GM12878 (cell line): ENCODE data around the gene SLC35A5. TPM values are rescaled to one million over a fixed set of nuclear protein-coding genes. Genes with fewer than 3 reads are reported as not detected.

Experiments
- ATAC-seq: fragments of 200-7000 bp; cut with Tn5 transposase; 3 replicates; pipeline ENCODE4 v1.9.1; 2020; ENCODE audit warnings: mild to moderate bottlenecking, moderate library complexity
- BruUV-seq: library from RNA; stranded (reverse); fragments of 400-500 nt; replicated peaks from 2 replicates; lab custom pipeline; 2021; lab: Mats Ljungman, UMichigan
- CTCF ChIA-PET: fragments of 300-600 bp; sonication (Branson Sonifier 250); formaldehyde crosslinking; extraction: SDS; loops from one replicate; lab custom pipeline; 2021; ENCODE audit warnings: inconsistent platforms; lab: Yijun Ruan, JAX
- POLR2A ChIA-PET: fragments of 350-600 bp; formaldehyde crosslinking; extraction: SDS; loops from one replicate; lab custom pipeline; 2021; ENCODE audit warnings: inconsistent platforms; lab: Charles Lee
- RAD21 ChIA-PET: fragments of 300-600 bp; sonication (Branson Sonifier 250); formaldehyde crosslinking; loops from one replicate; lab custom pipeline; 2023; ENCODE audit warnings: antibody characterized with exemption; ENCODE audit not compliant: unreplicated experiment; lab: Charles Lee
- SMC1A ChIA-PET: fragments of 300-600 bp; sonication (Branson Sonifier 250); formaldehyde crosslinking; loops from one replicate; lab custom pipeline; 2023; ENCODE audit not compliant: unreplicated experiment, uncharacterized antibody; lab: Charles Lee
- DNase-seq: peaks from one replicate; pipeline ENCODE4 v3.0.0-alpha.2; 2011; ENCODE audit warnings: low read depth, low spot score
- FAIRE-seq: peaks from 3 replicates; lab custom pipeline; 2011; peaks lifted over from hg19 to GRCh38; lab: Jason Lieb, UNC
- H2AFZ ChIP-seq: 2 replicates; pipeline ENCODE4 v1.6.0; 2011; ENCODE audit warnings: low read depth, low read length, control low read depth; ENCODE audit not compliant: control insufficient read depth
- H3K27ac ChIP-seq: 2 replicates; pipeline ENCODE4 v1.5.1; 2011; ENCODE audit warnings: control low read depth; ENCODE audit not compliant: control insufficient read depth, insufficient read depth
- H3K27me3 ChIP-seq, 2 experiments: replicated peaks in 1 of 2; 2 replicates each; pipeline versions ENCODE4 v1.6.0 to v1.6.1; 2011; ENCODE audit warnings: low read length in 1 of 2; ENCODE audit not compliant: control insufficient read depth in 2 of 2, insufficient read depth in 2 of 2
- H3K36me3 ChIP-seq, 2 experiments: 2 replicates each; pipeline ENCODE4 v1.5.1; 2011; ENCODE audit warnings: low read length in 1 of 2; ENCODE audit not compliant: control insufficient read depth in 2 of 2, insufficient read depth in 2 of 2
- H3K4me1 ChIP-seq: 2 replicates; pipeline ENCODE4 v1.6.1; 2011; ENCODE audit warnings: mild to moderate bottlenecking, low read length, moderate library complexity, mixed read lengths; ENCODE audit not compliant: control insufficient read depth, insufficient read depth
- H3K4me2 ChIP-seq: 2 replicates; pipeline ENCODE4 v1.6.0; 2011; ENCODE audit warnings: control low read depth; ENCODE audit not compliant: control insufficient read depth, insufficient read depth
- H3K4me3 ChIP-seq: fragments of 200-600 bp; sonication (generic); 2 replicates; pipeline ENCODE4 v1.5.1; 2016
- H3K79me2 ChIP-seq: 2 replicates; pipeline ENCODE4 v1.6.0; 2011; ENCODE audit warnings: low read length; ENCODE audit not compliant: control insufficient read depth, insufficient read depth
- H3K9ac ChIP-seq: 2 replicates; pipeline ENCODE4 v1.8.0; 2011; ENCODE audit warnings: low read length, control low read depth, mixed read lengths; ENCODE audit not compliant: control insufficient read depth, insufficient read depth
- H3K9me3 ChIP-seq: replicated peaks from 3 replicates; pipeline ENCODE4 v1.5.1; 2011; ENCODE audit warnings: mild to moderate bottlenecking, low read length; ENCODE audit not compliant: control insufficient read depth, insufficient read depth
- H4K20me1 ChIP-seq: 2 replicates; pipeline ENCODE4 v1.6.0; 2011; ENCODE audit not compliant: control insufficient read depth, insufficient read depth
- ATF3 ChIP-seq: IDR thresholded peaks from 2 replicates; pipeline ENCODE4 v1.6.1; 2011; ENCODE audit warnings: low read depth, mild to moderate bottlenecking, low read length, moderate library complexity, borderline replicate concordance; ENCODE audit errors: extremely low read depth
- BACH1 ChIP-seq: fragments of 450-650 bp; IDR thresholded peaks from 2 replicates; pipeline ENCODE4 v1.6.1; 2017; ENCODE audit warnings: mild to moderate bottlenecking, borderline replicate concordance
- DPF2 ChIP-seq: fragments of 450-650 bp; IDR thresholded peaks from 2 replicates; pipeline ENCODE4 v1.6.1; 2017; ENCODE audit warnings: mild to moderate bottlenecking
- ESRRA ChIP-seq: IDR thresholded peaks from 2 replicates; pipeline ENCODE4 v1.6.1; 2012; ENCODE audit warnings: mild to moderate bottlenecking, low read length, improper control_type of control experiment
- IKZF1 ChIP-seq: fragments of 450-650 bp; conservative IDR thresholded peaks from 2 replicates; pipeline ENCODE4 v1.6.1; 2017; ENCODE audit warnings: antibody characterized with exemption, mild to moderate bottlenecking
- IRF4 ChIP-seq: IDR thresholded peaks from 2 replicates; pipeline ENCODE4 v1.6.1; 2011; ENCODE audit warnings: low read depth, low read length
- LARP7 ChIP-seq: fragments of 450-650 bp; IDR thresholded peaks from 2 replicates; pipeline ENCODE4 v1.6.1; 2017; ENCODE audit warnings: mild to moderate bottlenecking
- NBN ChIP-seq: fragments of 450-650 bp; IDR thresholded peaks from 2 replicates; pipeline ENCODE4 v1.6.1; 2016
- NRF1 ChIP-seq: conservative IDR thresholded peaks from 2 replicates; pipeline ENCODE4 v1.6.1; 2011; ENCODE audit warnings: mild to moderate bottlenecking, low read depth, low read length, improper control_type of control experiment
- POLR2AphosphoS2 ChIP-seq: IDR thresholded peaks from 2 replicates; pipeline ENCODE4 v1.6.1; 2011; ENCODE audit warnings: low read depth, mild to moderate bottlenecking, low read length, improper control_type of control experiment, moderate library complexity
- PRDM15 ChIP-seq: fragments of 450-650 bp; formaldehyde crosslinking; IDR thresholded peaks from 2 replicates; pipeline ENCODE4 v1.4.0; 2020; ENCODE audit warnings: mild to moderate bottlenecking, moderate library complexity
- TAF1 ChIP-seq: IDR thresholded peaks from 2 replicates; pipeline ENCODE4 v1.6.1; 2011; ENCODE audit warnings: mild to moderate bottlenecking, low read depth, low read length, borderline replicate concordance
- TCF12 ChIP-seq: IDR thresholded peaks from 2 replicates; pipeline ENCODE4 v1.6.1; 2011; ENCODE audit warnings: low read depth, mild to moderate bottlenecking, low read length
- TCF7 ChIP-seq: IDR thresholded peaks from 2 replicates; pipeline ENCODE4 v1.6.1; 2014; ENCODE audit warnings: antibody characterized with exemption, borderline replicate concordance
- USF2 ChIP-seq: IDR thresholded peaks from 2 replicates; pipeline ENCODE4 v1.6.1; 2011; ENCODE audit warnings: low read depth, low read length, improper control_type of control experiment, borderline replicate concordance
- ZBED1 ChIP-seq: IDR thresholded peaks from 2 replicates; pipeline ENCODE4 v1.6.1; 2016; ENCODE audit warnings: borderline replicate concordance
- ZNF622 ChIP-seq: fragments of 450-650 bp; IDR thresholded peaks from 2 replicates; pipeline ENCODE4 v1.6.1; 2017; ENCODE audit warnings: mild to moderate bottlenecking, inconsistent platforms
- ZSCAN29 ChIP-seq: fragments of 450-650 bp; IDR thresholded peaks from 2 replicates; pipeline ENCODE4 v1.6.1; 2017; ENCODE audit warnings: mild to moderate bottlenecking, moderate library complexity
- WGBS: methylation state at CpG from one replicate; pipeline ENCODE4 v1.1.6; 2016; ENCODE audit warnings: low lambda C conversion rate; ENCODE audit not compliant: insufficient replicate concordance, insufficient coverage; ENCODE audit errors: missing lambda C conversion rate; 5-methylcytosine and 5-hydroxymethylcytosine counted together
- in situ Hi-C: fragments of 300-500 bp; cut with MboI; formaldehyde crosslinking; loops from 9 replicates; pipeline ENCODE4 v1.14.3; 2018; ENCODE audit warnings: mixed read lengths
- intact Hi-C: fragments of 100-400 bp; cut with micrococcal nuclease; formaldehyde crosslinking; loops from one replicate; pipeline ENCODE4 v1.14.2; 2022; ENCODE audit not compliant: unreplicated experiment
- polyA plus RNA-seq, 11 experiments: library from polyadenylated mRNA; depleted of rRNA in 4 of 11; unstranded in 6 of 11; stranded (reverse) in 5 of 11; fragments of >200 nt; fragmentation: Nextera tagmentation in 4 of 11; fragmentation: Illumina TruSeq in 1 of 11; extraction: Ambion mirVana in 4 of 11; extraction: Trizol in 1 of 11; gene quantifications; 1 replicate in 1 of 11; 2 replicates in 10 of 11; pipeline versions ENCODE4 v1.2.1 to v1.2.3, GENCODE V29; 2011 to 2016; ENCODE audit warnings: inconsistent platforms in 2 of 11, missing spikeins in 2 of 11, low read depth in 1 of 11
- total RNA-seq, 4 experiments: library from RNA; depleted of rRNA in 3 of 4; stranded (reverse); fragments of >200 nt in 3 of 4; fragmentation: Illumina TruSeq in 1 of 4; extraction: Trizol in 1 of 4; gene quantifications; 2 replicates each; pipeline versions ENCODE4 v1.2.1 to v1.2.3, GENCODE V29; 2013 to 2021
- TF ChIP-seq, protein P1 (sequence below): IDR thresholded peaks from 2 replicates; pipeline ENCODE4 v1.6.1; 2011; ENCODE audit warnings: mild to moderate bottlenecking, low read depth, low read length, moderate library complexity; ENCODE audit not compliant: insufficient replicate concordance

The SLC35A5 gene
- total and polyA plus RNA-seq, 10 of the 15 experiments (the other 5 are each of a cell fraction or from before 2014, with no cell fraction given): 10.9 to 38.1 (median 16.0) TPM

DNA sequence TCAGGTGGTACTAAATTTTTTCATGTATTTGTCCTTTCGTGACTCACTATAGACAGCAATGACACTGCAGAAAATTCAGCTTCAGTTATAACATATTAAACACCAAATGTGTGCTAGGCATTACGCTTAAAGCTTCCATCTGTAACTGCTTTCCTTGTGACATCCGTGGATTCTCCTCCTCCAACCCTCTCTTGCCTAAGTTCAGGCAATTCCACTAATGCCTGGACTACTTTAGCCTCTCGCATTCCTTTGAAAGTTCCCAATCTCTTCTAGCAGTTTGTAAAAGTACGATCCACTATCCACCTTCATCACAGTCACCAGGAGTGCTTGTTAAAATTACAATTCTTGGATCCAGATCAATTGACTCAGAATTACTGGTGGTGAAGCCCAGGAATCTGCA, 61.4 kb downstream of the SLC35A5 start (continued):
- TF ChIP-seq ATF3 (no peak), TCF12 (no peak), ZBED1 (no peak)

DNA sequence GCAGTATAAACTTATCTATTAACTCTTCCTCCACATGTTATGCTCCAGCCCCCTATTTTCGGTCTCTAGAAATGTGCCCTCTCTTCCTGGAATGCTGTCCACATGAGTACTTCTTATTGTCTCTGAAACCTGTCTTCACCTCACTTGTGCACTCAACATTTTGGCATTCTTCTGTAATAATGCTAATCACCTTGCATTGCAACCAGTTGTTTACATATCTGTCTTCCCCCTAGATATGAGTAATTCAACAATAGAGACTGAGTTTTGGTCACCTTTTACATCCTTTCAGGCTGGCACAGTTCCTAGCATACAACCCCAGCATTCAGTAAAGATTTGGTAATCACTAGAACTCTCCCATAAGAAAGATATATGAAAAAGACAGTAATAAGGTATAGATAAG, 61.9 kb downstream of the SLC35A5 start:
- CTCF ChIA-PET: no interaction called here
- H3K9me3 ChIP-seq: no peaks in the 10 kb centered on the region
- FAIRE-seq (no peak), ATAC-seq (no peak), DNase-seq (no peak)
- POLR2A ChIA-PET: no interaction called here
- no TSS peak for BruUV-seq
- no peaks in the 10 kb centered on the region; the same call in 1 of the 2 replicates for H3K4me1 ChIP-seq
- no peak overlapping the region for H2AFZ ChIP-seq
- H3K79me2 ChIP-seq: no peaks in the 10 kb centered on the region
- no peak overlapping the region for H3K27ac ChIP-seq
- H3K27me3 ChIP-seq: peaks cover 0 to 10% of the 10 kb centered on the region in 2 experiments; a peak in 1 of 4 replicates
- H3K9ac ChIP-seq: no peak overlapping the region
- H3K36me3 ChIP-seq: no peaks in the 10 kb centered on the region
- 60% methylated on average over 1 of the region's 1 CpG for WGBS
- no peak overlapping the region for H3K4me3 ChIP-seq
- SMC1A ChIA-PET: interaction anchor here (0.6 to 1.2 kb wide), 2 partner anchors 18 to 729 kb away, joined by 3 to 4 read pairs; no protein-coding TSS in a partner anchor
- no peaks in the 10 kb centered on the region for H4K20me1 ChIP-seq
- RAD21 ChIA-PET: no interaction called here
- in situ Hi-C loops: no loop called here
- intact Hi-C loops: no loop called here
- no peak overlapping the region for H3K4me2 ChIP-seq
- TF ChIP-seq NBN (no peak), IRF4 (no peak), USF2 (no peak), TCF7 (no peak), DPF2 (no peak), POLR2AphosphoS2 (no peak), IKZF1 (no peak), ESRRA (no peak), ZNF622 (no peak), NRF1 (no peak), TAF1 (no peak), PRDM15 (CRISPR knock-in tag) (no peak), BACH1 (no peak), LARP7 (no peak), ZSCAN29 (no peak)
- TF ChIP-seq, protein P1, sequence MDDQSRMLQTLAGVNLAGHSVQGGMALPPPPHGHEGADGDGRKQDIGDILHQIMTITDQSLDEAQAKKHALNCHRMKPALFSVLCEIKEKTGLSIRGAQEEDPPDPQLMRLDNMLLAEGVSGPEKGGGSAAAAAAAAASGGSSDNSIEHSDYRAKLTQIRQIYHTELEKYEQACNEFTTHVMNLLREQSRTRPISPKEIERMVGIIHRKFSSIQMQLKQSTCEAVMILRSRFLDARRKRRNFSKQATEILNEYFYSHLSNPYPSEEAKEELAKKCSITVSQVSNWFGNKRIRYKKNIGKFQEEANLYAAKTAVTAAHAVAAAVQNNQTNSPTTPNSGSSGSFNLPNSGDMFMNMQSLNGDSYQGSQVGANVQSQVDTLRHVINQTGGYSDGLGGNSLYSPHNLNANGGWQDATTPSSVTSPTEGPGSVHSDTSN: no peak
